Measurements from ENCODE around the gene SRF.
"Not testable (repeated sequence)": the region's sequence is repeated elsewhere in the genome, so short reads cannot be mapped to it uniquely, and the experiment has no call there.

SRF gene

DNA sequence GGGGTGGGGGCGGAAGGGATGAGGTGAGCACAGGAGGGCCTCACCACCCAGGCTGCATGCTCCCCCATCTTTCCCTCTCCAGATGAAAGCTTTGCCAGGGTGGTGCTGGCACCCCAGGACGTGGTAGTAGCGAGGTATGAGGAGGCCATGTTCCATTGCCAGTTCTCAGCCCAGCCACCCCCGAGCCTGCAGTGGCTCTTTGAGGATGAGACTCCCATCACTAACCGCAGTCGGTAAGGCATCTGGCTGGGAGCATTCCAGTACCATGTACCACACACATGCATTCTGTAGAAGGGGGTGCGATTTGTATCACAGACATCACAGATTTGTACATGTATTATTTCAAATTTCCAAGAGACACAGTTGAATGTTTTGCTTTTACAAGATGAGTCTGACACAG is 40.6 kb upstream of the SRF start:
- Histone ChIP-seq H3K27ac (ENCODE audit: low read depth, low read length) (no peak overlapping the region), H3K4me1 (ENCODE audit: control insufficient read depth, insufficient read depth, low read length) (peaks cover 8% of the 10 kb centered on the region), H3K4me3 (ENCODE audit: low read depth, low read length) (no peak overlapping the region), H3K36me3 (ENCODE audit: control insufficient read depth, insufficient read depth, low read length) (peaks cover 25% of the 10 kb centered on the region), H3K27me3 (ENCODE audit: control insufficient read depth, insufficient read depth, low read length) (no peaks in the 10 kb centered on the region), H3K9ac (ENCODE audit: low read depth, low read length) (no peak overlapping the region), H3K9me3 (ENCODE audit: control insufficient read depth, insufficient read depth, low read length) (no peaks in the 10 kb centered on the region)

DNA sequence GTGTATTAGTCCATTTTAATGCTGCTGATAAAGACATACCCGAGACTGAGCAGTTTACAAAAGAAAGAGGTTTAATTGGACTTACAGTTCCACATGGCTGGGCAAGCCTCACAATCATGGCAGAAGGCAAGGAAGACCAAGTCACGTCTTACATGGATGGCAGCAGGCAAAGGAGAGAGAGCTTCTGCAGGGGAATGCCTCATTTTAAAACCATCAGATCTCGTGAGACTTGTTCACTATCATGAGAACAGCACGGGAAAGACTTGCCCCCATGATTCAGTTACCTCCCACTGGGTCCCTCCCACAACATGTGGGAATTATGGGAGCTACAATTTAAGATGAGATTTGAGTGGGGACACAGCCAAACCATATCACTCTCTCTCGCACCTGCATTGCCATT is 39.7 kb upstream of the SRF start:
- H3K4me3 ChIP-seq (ENCODE audit: low read depth, low read length); H3K4me1 ChIP-seq (ENCODE audit: control insufficient read depth, insufficient read depth, low read length); H3K9ac ChIP-seq (ENCODE audit: low read depth, low read length); H3K27me3 ChIP-seq (ENCODE audit: control insufficient read depth, insufficient read depth, low read length); H3K9me3 ChIP-seq (ENCODE audit: control insufficient read depth, insufficient read depth, low read length); H3K27ac ChIP-seq (ENCODE audit: low read depth, low read length): not testable (repeated sequence)
- peaks cover 25% of the 10 kb centered on the region for H3K36me3 ChIP-seq (ENCODE audit: control insufficient read depth, insufficient read depth, low read length)

DNA sequence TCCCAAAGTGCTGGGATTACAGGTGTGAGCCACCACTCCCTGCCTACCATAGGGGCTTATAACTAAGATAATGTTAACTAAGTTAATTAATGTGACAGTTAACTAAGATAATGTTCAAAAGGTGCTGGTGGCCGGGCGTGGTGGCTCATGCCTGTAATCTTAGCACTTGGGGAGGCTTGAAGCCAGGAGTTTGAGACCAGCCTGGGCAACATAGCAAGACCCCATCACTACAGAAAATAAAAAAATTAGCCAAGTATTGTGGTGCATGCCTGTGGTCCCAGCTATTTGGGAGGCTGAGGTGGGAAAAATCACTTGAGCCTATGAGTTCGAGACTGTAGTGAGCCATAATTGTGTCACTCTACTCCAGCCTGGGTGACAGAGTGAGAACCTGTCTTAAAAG is 32.8 kb upstream of the SRF start:
- Histone ChIP-seq H3K4me1 (ENCODE audit: control insufficient read depth, insufficient read depth, low read length) (peaks cover 5% of the 10 kb centered on the region), H3K27ac (ENCODE audit: low read depth, low read length) (no peak overlapping the region), H3K27me3 (ENCODE audit: control insufficient read depth, insufficient read depth, low read length) (no peaks in the 10 kb centered on the region), H3K9me3 (ENCODE audit: control insufficient read depth, insufficient read depth, low read length) (no peaks in the 10 kb centered on the region), H3K4me3 (ENCODE audit: low read depth, low read length) (no peak overlapping the region), H3K9ac (ENCODE audit: low read depth, low read length) (no peak overlapping the region), H3K36me3 (ENCODE audit: control insufficient read depth, insufficient read depth, low read length) (peaks cover 16% of the 10 kb centered on the region)

DNA sequence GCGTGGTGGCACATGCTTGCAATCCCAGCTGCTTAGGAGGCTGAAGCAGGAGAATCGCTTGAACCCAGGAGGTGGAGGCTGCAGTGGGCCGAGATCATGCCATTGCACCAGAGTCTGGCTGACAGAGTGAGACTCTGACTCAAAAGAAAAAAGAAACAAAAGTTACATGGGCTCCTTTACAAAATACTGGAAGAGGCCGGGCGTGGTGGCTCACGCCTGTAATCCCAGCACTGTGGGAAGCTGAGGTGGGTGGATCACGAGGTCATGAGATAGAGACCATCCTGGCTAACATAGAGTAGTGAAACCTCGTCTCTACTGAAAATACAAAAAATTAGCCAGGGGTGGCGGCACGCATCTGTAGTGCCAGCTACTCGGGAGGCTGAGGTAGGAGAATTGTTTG is 31.1 kb upstream of the SRF start:
- peaks cover 18% of the 10 kb centered on the region for H3K36me3 ChIP-seq (ENCODE audit: control insufficient read depth, insufficient read depth, low read length)
- H3K27ac ChIP-seq (ENCODE audit: low read depth, low read length); H3K9ac ChIP-seq (ENCODE audit: low read depth, low read length); H3K9me3 ChIP-seq (ENCODE audit: control insufficient read depth, insufficient read depth, low read length); H3K4me1 ChIP-seq (ENCODE audit: control insufficient read depth, insufficient read depth, low read length); H3K27me3 ChIP-seq (ENCODE audit: control insufficient read depth, insufficient read depth, low read length); H3K4me3 ChIP-seq (ENCODE audit: low read depth, low read length): not testable (repeated sequence)

DNA sequence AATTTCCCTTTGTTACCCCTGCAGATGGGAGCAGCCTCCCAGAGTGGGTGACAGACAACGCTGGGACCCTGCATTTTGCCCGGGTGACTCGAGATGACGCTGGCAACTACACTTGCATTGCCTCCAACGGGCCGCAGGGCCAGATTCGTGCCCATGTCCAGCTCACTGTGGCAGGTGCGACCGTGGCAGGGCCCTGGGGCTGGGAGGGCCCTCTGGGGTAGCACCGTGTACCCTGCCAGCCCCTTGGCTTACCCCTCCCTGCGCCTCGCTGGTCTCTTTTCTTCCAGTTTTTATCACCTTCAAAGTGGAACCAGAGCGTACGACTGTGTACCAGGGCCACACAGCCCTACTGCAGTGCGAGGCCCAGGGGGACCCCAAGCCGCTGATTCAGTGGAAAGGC is 29.4 kb upstream of the SRF start:
- peaks cover 6% of the 10 kb centered on the region for H3K4me1 ChIP-seq (ENCODE audit: control insufficient read depth, insufficient read depth, low read length)
- no peaks in the 10 kb centered on the region for H3K9me3 ChIP-seq (ENCODE audit: control insufficient read depth, insufficient read depth, low read length)
- H3K27me3 ChIP-seq (ENCODE audit: control insufficient read depth, insufficient read depth, low read length): no peaks in the 10 kb centered on the region
- no peak overlapping the region for H3K27ac ChIP-seq (ENCODE audit: low read depth, low read length)
- peaks cover 25% of the 10 kb centered on the region for H3K36me3 ChIP-seq (ENCODE audit: control insufficient read depth, insufficient read depth, low read length)
- no peak overlapping the region for H3K9ac ChIP-seq (ENCODE audit: low read depth, low read length)
- no peak overlapping the region for H3K4me3 ChIP-seq (ENCODE audit: low read depth, low read length)

DNA sequence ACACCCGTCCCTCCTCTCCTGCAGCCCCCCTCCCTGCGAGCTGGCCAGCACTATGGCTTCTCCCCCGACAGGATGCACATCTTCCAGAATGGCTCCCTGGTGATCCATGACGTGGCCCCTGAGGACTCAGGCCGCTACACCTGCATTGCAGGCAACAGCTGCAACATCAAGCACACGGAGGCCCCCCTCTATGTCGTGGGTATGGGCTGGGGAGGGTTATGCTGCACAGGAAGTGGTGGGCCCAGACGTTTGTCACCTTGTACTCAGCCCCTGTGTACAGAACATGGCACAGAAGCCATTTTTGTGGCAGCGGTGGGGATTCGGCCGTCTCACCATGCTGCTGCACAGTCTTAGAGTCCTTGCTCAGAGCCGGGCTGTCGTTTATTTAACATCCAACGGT is 29.0 kb upstream of the SRF start:
- H3K27ac ChIP-seq (ENCODE audit: low read depth, low read length): no peak overlapping the region
- H3K4me3 ChIP-seq (ENCODE audit: low read depth, low read length): no peak overlapping the region
- peaks cover 30% of the 10 kb centered on the region for H3K36me3 ChIP-seq (ENCODE audit: control insufficient read depth, insufficient read depth, low read length)
- no peak overlapping the region for H3K9ac ChIP-seq (ENCODE audit: low read depth, low read length)
- H3K27me3 ChIP-seq (ENCODE audit: control insufficient read depth, insufficient read depth, low read length): no peaks in the 10 kb centered on the region
- no peaks in the 10 kb centered on the region for H3K9me3 ChIP-seq (ENCODE audit: control insufficient read depth, insufficient read depth, low read length)
- H3K4me1 ChIP-seq (ENCODE audit: control insufficient read depth, insufficient read depth, low read length): peaks cover 6% of the 10 kb centered on the region

DNA sequence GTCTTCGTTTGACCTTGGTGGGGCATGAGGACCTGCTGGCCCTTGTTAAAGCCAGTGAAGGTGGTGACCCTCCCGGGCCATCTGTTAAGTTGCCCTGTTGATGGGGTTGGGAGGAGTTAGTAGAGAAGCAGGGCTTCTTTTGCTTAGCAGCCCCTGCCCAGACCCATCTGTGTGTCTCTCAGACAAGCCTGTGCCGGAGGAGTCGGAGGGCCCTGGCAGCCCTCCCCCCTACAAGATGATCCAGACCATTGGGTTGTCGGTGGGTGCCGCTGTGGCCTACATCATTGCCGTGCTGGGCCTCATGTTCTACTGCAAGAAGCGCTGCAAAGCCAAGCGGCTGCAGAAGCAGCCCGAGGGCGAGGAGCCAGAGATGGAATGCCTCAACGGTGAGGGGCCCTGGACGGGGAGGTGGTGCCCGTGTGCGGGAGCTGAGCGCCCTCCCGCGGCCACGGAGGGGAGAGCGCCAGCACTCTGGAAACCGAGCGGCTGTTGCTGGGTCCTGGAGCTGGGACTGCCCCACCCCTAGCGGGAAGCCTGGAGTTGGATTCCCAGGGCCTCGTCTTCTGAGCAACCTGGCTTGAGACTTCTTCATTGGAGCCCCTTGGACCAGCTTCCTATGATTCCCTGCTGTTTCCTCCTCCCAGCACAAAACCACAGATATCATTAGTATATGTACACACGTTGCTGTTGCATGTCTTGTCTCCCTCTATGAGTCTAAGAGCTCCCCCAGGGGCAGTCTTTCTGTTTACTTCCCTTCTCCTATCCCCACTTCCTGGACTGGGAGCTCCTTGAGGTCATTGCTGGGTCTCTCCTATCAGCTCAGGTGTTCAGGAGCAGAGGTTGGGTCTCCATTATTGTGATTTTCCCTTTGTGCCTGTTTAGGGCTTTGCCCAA is 27.6 kb upstream of the SRF start:
- Histone ChIP-seq H3K4me1 (ENCODE audit: control insufficient read depth, insufficient read depth, low read length) (peaks cover 6% of the 10 kb centered on the region), H3K27ac (ENCODE audit: low read depth, low read length) (peak overlapping the region; percentile 78), H3K9ac (ENCODE audit: low read depth, low read length) (0 out of 2 replicates have a peak overlapping the region, but pooled peaks have one; percentile 15), H3K36me3 (ENCODE audit: control insufficient read depth, insufficient read depth, low read length) (peaks cover 37% of the 10 kb centered on the region), H3K4me3 (ENCODE audit: low read depth, low read length) (no peak overlapping the region), H3K27me3 (ENCODE audit: control insufficient read depth, insufficient read depth, low read length) (no peaks in the 10 kb centered on the region), H3K9me3 (ENCODE audit: control insufficient read depth, insufficient read depth, low read length) (no peaks in the 10 kb centered on the region)

DNA sequence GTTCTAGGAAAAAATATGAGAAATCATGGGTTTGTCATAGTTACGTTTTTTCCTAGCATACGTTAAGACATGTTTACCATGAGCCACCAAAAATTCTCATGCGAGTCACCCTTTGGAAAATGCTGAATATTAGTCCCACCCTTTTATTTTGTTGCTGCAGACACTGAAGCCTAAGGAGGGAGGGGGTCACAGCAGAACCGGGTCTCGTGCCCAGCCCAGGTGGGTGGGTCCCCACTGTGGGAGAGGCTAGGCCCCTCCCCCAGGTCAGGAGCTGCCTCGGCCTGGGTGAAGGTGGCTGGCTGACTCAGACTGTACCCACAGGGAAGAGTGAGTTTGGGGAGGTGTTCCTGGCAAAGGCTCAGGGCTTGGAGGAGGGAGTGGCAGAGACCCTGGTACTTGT is 26.2 kb upstream of the SRF start:
- H3K27ac ChIP-seq (ENCODE audit: low read depth, low read length): no peak overlapping the region
- H3K9ac ChIP-seq (ENCODE audit: low read depth, low read length): no peak overlapping the region
- peaks cover 6% of the 10 kb centered on the region for H3K4me1 ChIP-seq (ENCODE audit: control insufficient read depth, insufficient read depth, low read length)
- H3K9me3 ChIP-seq (ENCODE audit: control insufficient read depth, insufficient read depth, low read length): no peaks in the 10 kb centered on the region
- H3K4me3 ChIP-seq (ENCODE audit: low read depth, low read length): no peak overlapping the region
- no peaks in the 10 kb centered on the region for H3K27me3 ChIP-seq (ENCODE audit: control insufficient read depth, insufficient read depth, low read length)
- peaks cover 26% of the 10 kb centered on the region for H3K36me3 ChIP-seq (ENCODE audit: control insufficient read depth, insufficient read depth, low read length)

DNA sequence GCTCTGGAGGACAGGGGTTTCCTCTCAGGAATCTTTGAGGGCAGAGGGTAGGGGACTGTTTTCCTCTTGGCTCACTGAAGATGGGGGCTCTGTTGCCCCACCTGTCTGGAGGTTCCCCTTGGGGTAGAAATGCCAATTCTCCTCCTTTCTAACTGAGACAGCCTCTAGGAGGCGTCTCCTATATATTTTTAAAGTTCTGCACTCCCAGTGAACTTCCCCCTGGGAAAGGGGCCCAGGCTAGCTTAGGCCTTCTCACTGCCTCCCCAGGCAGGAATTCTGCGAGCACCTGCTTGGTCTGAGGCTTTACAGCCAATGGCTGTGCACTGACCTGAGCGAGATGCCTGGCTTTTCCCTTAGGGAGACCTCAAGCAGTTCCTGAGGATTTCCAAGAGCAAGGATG is 24.8 kb upstream of the SRF start:
- Histone ChIP-seq H3K27ac (ENCODE audit: low read depth, low read length) (no peak overlapping the region), H3K36me3 (ENCODE audit: control insufficient read depth, insufficient read depth, low read length) (peaks cover 26% of the 10 kb centered on the region), H3K4me3 (ENCODE audit: low read depth, low read length) (no peak overlapping the region), H3K9me3 (ENCODE audit: control insufficient read depth, insufficient read depth, low read length) (no peaks in the 10 kb centered on the region), H3K9ac (ENCODE audit: low read depth, low read length) (no peak overlapping the region), H3K27me3 (ENCODE audit: control insufficient read depth, insufficient read depth, low read length) (no peaks in the 10 kb centered on the region), H3K4me1 (ENCODE audit: control insufficient read depth, insufficient read depth, low read length) (peaks cover 6% of the 10 kb centered on the region)

DNA sequence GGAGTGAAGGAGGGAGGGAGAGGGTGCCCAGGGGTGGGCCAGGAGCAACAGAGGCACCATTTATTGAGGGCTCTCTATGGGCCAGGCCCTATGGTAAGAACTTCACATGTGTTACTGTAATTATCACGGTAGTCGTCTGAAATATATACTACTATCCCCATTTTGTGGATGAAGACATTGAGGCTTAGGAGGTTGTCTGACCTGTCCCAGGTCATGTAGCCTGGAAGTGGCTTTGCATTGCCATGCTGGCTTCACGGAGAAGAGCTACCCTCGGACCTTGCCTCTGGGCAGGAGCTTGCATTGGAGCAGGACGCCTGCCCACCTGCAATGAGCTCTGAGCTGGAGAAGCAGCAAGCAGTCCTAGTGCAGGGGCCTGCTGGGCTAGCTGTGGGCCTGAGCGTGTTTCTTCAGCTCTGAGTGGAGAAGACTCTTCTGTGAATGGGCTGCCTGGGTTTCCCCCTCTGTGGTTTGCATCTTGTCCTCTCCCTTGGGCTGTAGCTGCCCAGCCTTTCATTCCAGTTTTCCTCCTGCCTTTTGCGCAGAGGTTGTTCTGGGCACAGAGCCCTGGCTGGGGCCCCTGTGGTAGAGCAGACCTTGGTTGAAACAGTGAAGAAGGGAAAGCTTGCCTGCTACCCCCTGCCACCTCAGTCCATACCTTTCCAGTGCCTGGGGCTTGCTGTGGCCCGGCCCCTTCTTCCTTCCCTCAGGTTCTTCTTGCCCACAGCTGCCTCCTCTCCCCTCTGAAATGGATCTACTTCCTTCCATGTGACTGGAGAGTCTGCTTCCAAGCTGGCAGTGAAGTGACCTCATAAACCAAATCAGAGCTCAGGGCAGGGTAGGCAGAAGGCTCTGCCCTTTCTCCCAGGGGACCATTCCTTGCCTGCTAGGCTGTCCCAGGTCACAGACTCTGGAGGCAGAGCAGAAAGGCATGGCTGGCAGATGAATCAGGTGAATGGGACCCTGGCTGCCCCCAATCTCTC is 24.1 kb upstream of the SRF start:
- Histone ChIP-seq H3K4me3 (ENCODE audit: low read depth, low read length) (no peak overlapping the region), H3K27me3 (ENCODE audit: control insufficient read depth, insufficient read depth, low read length) (no peaks in the 10 kb centered on the region), H3K9ac (ENCODE audit: low read depth, low read length) (no peak overlapping the region), H3K27ac (ENCODE audit: low read depth, low read length) (no peak overlapping the region), H3K36me3 (ENCODE audit: control insufficient read depth, insufficient read depth, low read length) (peaks cover 26% of the 10 kb centered on the region), H3K4me1 (ENCODE audit: control insufficient read depth, insufficient read depth, low read length) (peaks cover 6% of the 10 kb centered on the region), H3K9me3 (ENCODE audit: control insufficient read depth, insufficient read depth, low read length) (no peaks in the 10 kb centered on the region)
